Aorta (tissue), 5 donors: ENCODE measurements around the gene USP40. TPM values are rescaled to one million over a fixed set of nuclear protein-coding genes. Genes with fewer than 3 reads are reported as not detected.

Experiments used
- ATAC-seq: fragments of 200-7000 bp; cut with Tn5 transposase; one replicate; pipeline ENCODE4 v1.9.1; 2022; ENCODE audit warnings: moderate library complexity; ENCODE audit not compliant: low FRiP score
- DNase-seq, 2 donors: peaks; one replicate each; pipeline ENCODE4 v3.0.0-alpha.2; 2020
- H3K27ac ChIP-seq, 2 donors: one replicate each; pipeline ENCODE4 v1.5.1; 2013; ENCODE audit warnings: low read length in 2 of 2, mild to moderate bottlenecking in 2 of 2, moderate library complexity in 2 of 2, control low read depth in 1 of 2, inconsistent platforms in 1 of 2, low read depth in 1 of 2
- H3K27me3 ChIP-seq, 2 donors: one replicate each; pipeline ENCODE4 v1.6.1; 2013; ENCODE audit warnings: control low read depth in 1 of 2, low read length in 1 of 2, mild to moderate bottlenecking in 1 of 2, moderate library complexity in 1 of 2; ENCODE audit not compliant: insufficient read depth in 2 of 2, control insufficient read depth in 1 of 2
- H3K36me3 ChIP-seq, 2 donors: one replicate each; pipeline ENCODE4 v1.6.1; 2013; ENCODE audit warnings: control low read depth in 1 of 2, low read length in 1 of 2, mild to moderate bottlenecking in 1 of 2; ENCODE audit not compliant: insufficient read depth in 2 of 2, control insufficient read depth in 1 of 2
- H3K4me1 ChIP-seq, 2 donors: one replicate each; pipeline ENCODE4 v1.6.1; 2013; ENCODE audit warnings: low read length in 2 of 2, control low read depth in 1 of 2, mild to moderate bottlenecking in 1 of 2, moderate library complexity in 1 of 2; ENCODE audit not compliant: insufficient read depth in 2 of 2, control insufficient read depth in 1 of 2
- H3K4me3 ChIP-seq, 2 donors: one replicate each; pipeline ENCODE4 v1.5.1; 2013; ENCODE audit warnings: low read length in 2 of 2, control low read depth in 1 of 2, mild to moderate bottlenecking in 1 of 2
- H3K9me3 ChIP-seq: one replicate; pipeline ENCODE4 v1.6.1; 2013; ENCODE audit warnings: mild to moderate bottlenecking, low read length; ENCODE audit not compliant: control insufficient read depth
- WGBS, 2 donors: extraction: QIAGEN DNeasy Blood & Tissue Kit; methylation state at CpG; one replicate each; pipeline ENCODE4 v1.1.7; 2013; 5-methylcytosine and 5-hydroxymethylcytosine counted together
- intact Hi-C, 2 donors: fragments of 100-400 bp; cut with DNase I; formaldehyde crosslinking; loops; one replicate each; pipeline versions ENCODE4 v1.14.2 to v1.15.0; 2022
- polyA plus RNA-seq, 2 donors: library from polyadenylated mRNA; stranded (reverse); fragments of 200-250 nt; gene quantifications; one replicate each; pipeline ENCODE4 v1.2.3, GENCODE V29; 2013
- total RNA-seq, 2 donors: library from RNA; stranded (reverse); fragmentation: NEBNext Ultra II Directional; extraction: Animal tissue kit (Norgen Biotek cat#: 25700); gene quantifications; one replicate each; pipeline ENCODE4 v1.2.1, GENCODE V29; 2021
- donor health status: healthy with polysubstance abuse.
- donor health status: Bipolar disorder and iron deficiency.
- donor health status: DM: no; HTN: no; CAD: no.
- donor health status: DM: no; HTN: no; CAD: no.
- donor health status: DM: yes; HTN: yes; CAD: no.

Gene USP40
- total and polyA plus RNA-seq, 4 donors: 11.4 to 52.6 (median 30.0) TPM

- H3K4me1 ChIP-seq: no peaks in the 10 kb centered on the region
- no peak overlapping the region for H3K27ac ChIP-seq
- 65 to 76% methylated on average over 18 to 20 of the region's 20 CpGs for WGBS, 2 donors
- no peaks in the 10 kb centered on the region for H3K27me3 ChIP-seq
- H3K9me3 ChIP-seq: no peaks in the 10 kb centered on the region
- no peaks in the 10 kb centered on the region for H3K36me3 ChIP-seq
- no peak for ATAC-seq
- H3K4me3 ChIP-seq: no peak overlapping the region
- no peak for DNase-seq
- intact Hi-C loops: no loop called here
Measured at GRCh38 chr2:233429175-233429897, 137.2 kb downstream of the USP40 start.

DNA sequence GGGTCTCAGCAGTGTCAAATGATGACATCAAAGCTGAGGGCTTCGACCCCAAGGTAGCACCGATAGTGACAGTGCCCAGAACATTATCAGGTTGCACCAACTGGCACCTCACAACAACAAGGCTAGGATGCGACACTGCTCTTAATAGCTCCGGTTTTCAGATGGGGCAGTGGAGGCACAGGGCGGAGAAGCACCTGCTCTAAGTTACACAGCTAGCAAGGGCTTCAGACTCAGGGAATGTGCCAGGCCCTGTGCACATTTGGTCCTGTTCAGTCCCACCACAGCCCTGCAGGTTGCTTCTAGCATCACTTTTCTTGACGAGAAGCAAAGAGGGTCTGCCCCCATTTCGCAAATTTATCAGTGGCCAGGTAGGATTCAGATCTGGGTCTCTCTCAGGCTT lies 138.1 kb downstream of the USP40 start:
- Histone ChIP-seq H3K27me3 (no peaks in the 10 kb centered on the region), H3K9me3 (no peaks in the 10 kb centered on the region), H3K4me1 (no peaks in the 10 kb centered on the region), H3K36me3 (no peaks in the 10 kb centered on the region), H3K4me3 (no peak overlapping the region), H3K27ac (no peak overlapping the region)
- DNase-seq (no peak), ATAC-seq (no peak)
- intact Hi-C loops: no loop called here
- 96 to 98% methylated on average over 7 of the region's 7 CpGs for WGBS, 2 donors

DNA sequence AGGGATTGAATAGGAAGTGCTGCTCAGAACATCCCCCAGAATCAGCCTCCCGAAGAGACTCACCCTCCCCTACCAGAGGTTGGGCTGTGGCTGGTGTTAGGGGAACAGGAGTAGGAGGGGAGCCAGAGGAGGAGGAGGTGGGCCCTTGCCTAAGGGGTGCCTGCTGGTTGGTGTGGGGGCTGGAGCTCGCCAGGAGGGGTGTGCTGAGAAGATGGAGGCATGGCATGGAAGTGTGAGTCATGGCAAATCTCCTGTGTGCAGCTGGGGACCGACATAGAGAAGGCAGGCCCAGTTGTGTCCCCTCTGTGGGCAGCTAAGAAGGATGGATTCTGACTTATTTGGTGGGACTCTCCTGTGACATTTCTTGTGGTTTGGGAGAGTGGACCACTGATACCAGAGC lies 138.6 kb downstream of the USP40 start:
- intact Hi-C loops: no loop called here
- 73 to 85% methylated on average over 3 of the region's 3 CpGs for WGBS, 2 donors
- Histone ChIP-seq H3K4me3 (no peak overlapping the region), H3K9me3 (no peaks in the 10 kb centered on the region), H3K27me3 (no peaks in the 10 kb centered on the region), H3K27ac (no peak overlapping the region), H3K4me1 (no peaks in the 10 kb centered on the region), H3K36me3 (no peaks in the 10 kb centered on the region)
- ATAC-seq (no peak), DNase-seq (no peak)

GRCh38 chr2:233426619-233427342 lies 139.8 kb downstream of the USP40 start:
- H3K4me1 ChIP-seq: peaks cover 0 to 6% of the 10 kb centered on the region in 2 donors

More at GRCh38 chr2:233426619-233427342, 139.8 kb downstream of the USP40 start:
- H3K4me3 ChIP-seq: no peak overlapping the region
- no peaks in the 10 kb centered on the region for H3K27me3 ChIP-seq
- H3K9me3 ChIP-seq: no peaks in the 10 kb centered on the region
- H3K27ac ChIP-seq: no peak overlapping the region
- ATAC-seq (no peak), DNase-seq (no peak)
- H3K36me3 ChIP-seq: no peaks in the 10 kb centered on the region
- 91% methylated on average over 7 of the region's 7 CpGs for WGBS, 2 donors
- intact Hi-C loops: no loop called here

Other genes with a start within 250 kb of the USP40 start
- gene DGKD, start 212.3 kb downstream of the USP40 start, total RNA-seq: 100 to 1,000 TPM in 1 of 2 donors, 10 to 100 TPM in 1; 74.3 to 250 TPM
- gene DGKD, start 212.3 kb downstream of the USP40 start, polyA plus RNA-seq: 10 to 100 TPM in 1 of 2 donors, 1 to 10 TPM in 1; 8.9 to 62.2 TPM
- not detected for gene UGT1A8, start 50.9 kb upstream of the USP40 start, total RNA-seq
- gene UGT1A8, start 50.9 kb upstream of the USP40 start, polyA plus RNA-seq: 1 to 10 TPM in 1 of 2 donors, not detected in 1; 1.0 TPM
- gene UGT1A10, start 69.7 kb upstream of the USP40 start, total RNA-seq: not detected
- under 1 TPM in 1 of 2 donors, not detected in 1; 0.38 TPM for gene UGT1A10, start 69.7 kb upstream of the USP40 start, polyA plus RNA-seq
- gene UGT1A9, start 105.1 kb upstream of the USP40 start, total RNA-seq: not detected
- not detected for gene UGT1A9, start 105.1 kb upstream of the USP40 start, polyA plus RNA-seq
- not detected for gene UGT1A7, start 115.1 kb upstream of the USP40 start, total RNA-seq
- gene UGT1A7, start 115.1 kb upstream of the USP40 start, polyA plus RNA-seq: 1 to 10 TPM in 1 of 2 donors, under 1 TPM in 1; 0.05 to 1.8 TPM
- gene UGT1A6, start 126.1 kb upstream of the USP40 start, total RNA-seq: not detected
- under 1 TPM in 1 of 2 donors, not detected in 1; 0.33 TPM for gene UGT1A6, start 126.1 kb upstream of the USP40 start, polyA plus RNA-seq
- not detected for gene UGT1A5, start 146.1 kb upstream of the USP40 start, total RNA-seq
- not detected for gene UGT1A5, start 146.1 kb upstream of the USP40 start, polyA plus RNA-seq
- gene UGT1A4, start 152.0 kb upstream of the USP40 start, total RNA-seq: not detected
- gene UGT1A4, start 152.0 kb upstream of the USP40 start, polyA plus RNA-seq: not detected
- not detected for gene UGT1A3, start 162.3 kb upstream of the USP40 start, total RNA-seq
- not detected for gene UGT1A3, start 162.3 kb upstream of the USP40 start, polyA plus RNA-seq
- not detected for gene UGT1A1, start 193.5 kb upstream of the USP40 start, total RNA-seq
- gene UGT1A1, start 193.5 kb upstream of the USP40 start, polyA plus RNA-seq: under 1 TPM in 1 of 2 donors, not detected in 1; 0.25 TPM
- not detected for gene MROH2A, start 211.5 kb upstream of the USP40 start, total RNA-seq
- gene MROH2A, start 211.5 kb upstream of the USP40 start, polyA plus RNA-seq: not detected